T-helper 2 cell treated with Interferon-gamma antibody and Interleukin-4, amounts not matched to agents 5 μg/mL and 100 μg/mL, for 36 hours (primary cell): ENCODE data around the gene IL17RE.
"Not testable (repeated sequence)": the region's sequence is repeated elsewhere in the genome, so short reads cannot be mapped to it uniquely, and the experiment has no call there.

ENCODE experiments used
- DNase-seq: peaks from one replicate; pipeline ENCODE4 v3.0.0; 2021; ENCODE audit warnings: low spot score
- H3K27ac Mint-ChIP-seq: one replicate; pipeline ENCODE4 v1.8.0; 2021; ENCODE audit warnings: mild to moderate bottlenecking, mixed read lengths
- H3K27me3 Mint-ChIP-seq: one replicate; pipeline ENCODE4 v1.8.0; 2021; ENCODE audit warnings: low read depth, mixed read lengths
- H3K36me3 Mint-ChIP-seq: one replicate; pipeline ENCODE4 v1.8.0; 2021; ENCODE audit warnings: low read depth, mixed read lengths
- H3K4me1 Mint-ChIP-seq: one replicate; pipeline ENCODE4 v1.8.0; 2021; ENCODE audit warnings: low read depth, mixed read lengths
- H3K4me3 Mint-ChIP-seq: one replicate; pipeline ENCODE4 v1.8.0; 2022; ENCODE audit warnings: mild to moderate bottlenecking, moderate library complexity, mixed read lengths
- H3K9me3 Mint-ChIP-seq: one replicate; pipeline ENCODE4 v1.8.0; 2021; ENCODE audit warnings: mixed read lengths

IL17RE gene

GRCh38 chr3:9902372-9903237, at the start of gene IL17RE:
IL17RE (plus strand) TSS chr3:9902848; CDS start chr3:9902933, 85 bp downstream.
- Mint-ChIP-seq H3K27ac (peak within 1 kb of the TSS; percentile 26), H3K4me1 (peaks cover 26% of the 10 kb centered on the region), H3K27me3 (no peaks in the 10 kb centered on the region), H3K4me3 (peak within 1 kb of the TSS; percentile 19), H3K36me3 (no peaks in the 10 kb centered on the region), H3K9me3 (no peaks in the 10 kb centered on the region)
- no peak for DNase-seq

DNA sequence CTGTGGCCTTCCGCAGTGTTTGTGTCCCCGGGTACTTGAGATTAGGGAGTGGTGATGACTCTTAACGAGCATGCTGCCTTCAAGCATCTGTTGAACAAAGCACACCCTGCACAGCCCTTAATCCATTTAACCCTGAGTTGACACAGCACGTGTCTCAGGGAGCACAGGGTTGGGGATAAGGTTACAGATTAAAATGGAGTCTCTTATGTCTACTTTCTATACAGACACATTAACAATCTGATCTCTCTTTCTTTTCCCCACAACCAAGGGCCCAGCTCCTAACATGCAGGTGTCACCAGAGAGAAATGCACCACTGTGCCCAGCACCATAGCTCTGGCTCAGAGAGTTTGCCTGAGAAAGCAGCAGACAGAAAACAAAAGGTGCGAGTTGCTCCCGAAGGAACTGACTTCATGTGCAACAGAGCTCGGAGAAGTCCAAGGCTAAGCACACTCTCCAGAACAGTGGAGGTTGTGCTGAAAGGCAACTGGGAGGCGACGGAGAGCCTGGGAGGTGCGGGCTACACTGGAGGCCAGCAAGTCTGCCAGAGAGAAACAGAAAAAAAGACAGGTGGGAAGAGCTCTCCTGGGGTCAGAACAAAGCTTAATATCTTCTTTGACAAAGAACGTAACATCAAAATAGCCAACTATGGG, 48.2 kb upstream of the IL17RE start:
- H3K36me3 Mint-ChIP-seq, DNase-seq, H3K4me1 Mint-ChIP-seq, H3K4me3 Mint-ChIP-seq, H3K9me3 Mint-ChIP-seq, H3K27ac Mint-ChIP-seq: not testable (repeated sequence)
- peaks cover 36% of the 10 kb centered on the region for H3K27me3 Mint-ChIP-seq

DNA sequence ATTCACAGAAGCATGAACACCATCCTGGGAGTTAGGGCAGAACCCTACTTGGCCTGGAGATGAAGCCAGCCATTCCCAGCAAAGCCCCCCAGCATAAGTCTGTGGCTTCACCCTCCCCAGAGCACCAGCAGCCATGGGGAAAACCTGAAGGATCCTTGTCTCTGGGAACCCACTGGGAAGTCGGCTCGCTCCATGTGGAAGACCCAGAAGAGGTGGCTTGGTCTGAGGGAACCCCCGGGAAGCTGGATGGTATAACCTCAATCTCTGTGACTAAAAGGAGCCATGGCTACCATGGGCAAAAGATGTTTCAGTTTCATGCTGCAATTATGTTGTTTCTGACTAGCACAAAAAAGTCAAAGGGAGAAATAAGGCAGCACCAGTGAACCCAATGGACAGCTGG, 47.1 kb upstream of the IL17RE start:
- H3K4me1 Mint-ChIP-seq = peaks cover 7% of the 10 kb centered on the region
- H3K4me3 Mint-ChIP-seq = no peak overlapping the region
- H3K9me3 Mint-ChIP-seq = no peaks in the 10 kb centered on the region
- H3K36me3 Mint-ChIP-seq = no peaks in the 10 kb centered on the region
- DNase-seq = no peak
- H3K27ac Mint-ChIP-seq = no peak overlapping the region
- H3K27me3 Mint-ChIP-seq = peaks cover 35% of the 10 kb centered on the region

GRCh38 chr3:9859530-9860025, 43.1 kb upstream of the IL17RE start:
- Mint-ChIP-seq H3K36me3 (no peaks in the 10 kb centered on the region), H3K27ac (no peak overlapping the region)

GRCh38 chr3:9861201-9861600, 41.4 kb upstream of the IL17RE start:
- Mint-ChIP-seq H3K36me3 (no peaks in the 10 kb centered on the region), H3K4me1 (no peaks in the 10 kb centered on the region), H3K27me3 (peaks cover 12% of the 10 kb centered on the region), H3K4me3 (no peak overlapping the region), H3K9me3 (no peaks in the 10 kb centered on the region), H3K27ac (no peak overlapping the region)
- no peak for DNase-seq

More at GRCh38 chr3:9859530-9860025, 43.1 kb upstream of the IL17RE start:
- Mint-ChIP-seq H3K9me3 (no peaks in the 10 kb centered on the region), H3K4me1 (no peaks in the 10 kb centered on the region), H3K27me3 (peaks cover 13% of the 10 kb centered on the region), H3K4me3 (no peak overlapping the region)
- no peak for DNase-seq

GRCh38 chr3:9861626-9862130, 41.0 kb upstream of the IL17RE start:
- no peaks in the 10 kb centered on the region for H3K9me3 Mint-ChIP-seq
- H3K27ac Mint-ChIP-seq = no peak overlapping the region
- peaks cover 12% of the 10 kb centered on the region for H3K27me3 Mint-ChIP-seq
- DNase-seq = no peak
- H3K36me3 Mint-ChIP-seq = no peaks in the 10 kb centered on the region
- H3K4me1 Mint-ChIP-seq = no peaks in the 10 kb centered on the region
- H3K4me3 Mint-ChIP-seq = no peak overlapping the region

DNA sequence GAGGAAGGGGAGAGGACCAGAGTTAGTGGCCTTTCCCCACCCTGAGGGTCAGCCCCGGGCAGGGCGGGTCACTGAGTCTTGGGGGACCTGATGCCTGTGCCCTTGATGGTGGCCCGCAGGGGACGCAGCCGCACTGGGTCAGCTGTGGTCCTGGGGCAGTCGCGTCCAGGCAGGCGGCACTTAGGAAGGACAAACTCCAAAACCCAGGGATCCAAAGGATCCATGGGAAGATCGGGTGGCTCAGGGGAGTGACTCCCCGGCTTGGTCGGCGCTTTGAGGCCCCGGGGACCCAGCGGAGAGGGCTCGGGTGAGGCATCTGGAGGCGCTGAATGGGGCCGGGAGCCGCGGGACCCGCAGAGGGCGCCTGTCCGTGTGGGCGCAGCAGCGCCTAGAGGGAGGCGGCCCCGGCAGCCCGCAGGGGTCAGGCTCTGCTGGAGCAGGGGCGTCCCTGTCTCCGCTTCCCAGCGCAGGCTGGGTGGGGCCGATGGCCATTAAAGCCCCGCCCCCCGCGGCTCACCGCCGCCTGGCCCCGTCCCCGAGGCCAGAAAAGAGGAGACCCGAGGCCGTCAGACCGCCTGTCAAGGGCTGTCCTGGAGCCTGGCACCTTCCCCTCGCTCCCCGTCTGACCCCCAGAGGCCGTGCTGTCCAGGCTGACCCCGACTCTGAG, 40.1 kb upstream of the IL17RE start:
- Mint-ChIP-seq H3K4me3 (no peak overlapping the region), H3K4me1 (no peaks in the 10 kb centered on the region), H3K27me3 (peaks cover 12% of the 10 kb centered on the region), H3K9me3 (no peaks in the 10 kb centered on the region), H3K27ac (no peak overlapping the region), H3K36me3 (no peaks in the 10 kb centered on the region)
- peak; percentile 25 for DNase-seq

GRCh38 chr3:9863058-9863772, 39.4 kb upstream of the IL17RE start:
- Mint-ChIP-seq H3K4me1 (no peaks in the 10 kb centered on the region), H3K27me3 (peaks cover 12% of the 10 kb centered on the region), H3K9me3 (no peaks in the 10 kb centered on the region), H3K4me3 (no peak overlapping the region), H3K27ac (no peak overlapping the region), H3K36me3 (no peaks in the 10 kb centered on the region)
- DNase-seq = no peak

DNA sequence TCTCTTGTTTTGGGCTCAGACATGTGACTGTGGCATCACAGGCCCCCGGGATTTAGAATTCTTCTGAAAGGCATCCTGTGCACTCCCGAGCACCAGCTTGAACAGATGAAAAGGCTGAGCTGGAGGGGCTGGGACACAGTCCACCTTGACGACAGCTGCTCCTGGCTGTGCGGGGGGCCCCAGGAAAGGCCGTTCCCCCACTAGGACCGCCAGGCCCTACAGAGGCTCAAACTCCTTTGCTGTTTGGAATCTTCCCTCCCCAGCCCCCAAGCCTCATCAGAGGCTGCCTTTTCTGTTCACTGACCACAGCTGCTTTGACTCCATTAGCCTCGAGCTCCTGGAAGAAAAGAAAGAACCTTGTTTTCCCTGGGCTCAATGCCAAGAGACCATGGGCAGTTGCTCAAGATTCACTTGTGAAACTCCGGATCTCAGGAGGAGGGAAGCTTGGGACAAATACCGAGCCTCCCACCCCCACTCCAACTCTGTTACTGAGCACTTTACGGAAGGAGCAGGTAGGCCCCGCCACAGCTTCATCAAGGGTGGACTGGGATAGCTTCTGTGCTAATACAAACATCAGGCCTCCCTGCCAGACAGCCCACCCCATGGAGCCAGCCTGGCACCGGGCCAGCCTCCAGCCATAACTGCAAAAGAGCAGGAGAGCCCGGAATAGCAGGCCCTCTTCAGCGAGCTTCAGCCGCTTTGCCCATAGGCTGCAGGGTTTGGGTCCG, 38.3 kb upstream of the IL17RE start:
- no peak for DNase-seq
- Mint-ChIP-seq H3K36me3 (no peaks in the 10 kb centered on the region), H3K9me3 (no peaks in the 10 kb centered on the region), H3K4me1 (no peaks in the 10 kb centered on the region), H3K27ac (no peak overlapping the region), H3K27me3 (peaks cover 12% of the 10 kb centered on the region), H3K4me3 (no peak overlapping the region)

DNA sequence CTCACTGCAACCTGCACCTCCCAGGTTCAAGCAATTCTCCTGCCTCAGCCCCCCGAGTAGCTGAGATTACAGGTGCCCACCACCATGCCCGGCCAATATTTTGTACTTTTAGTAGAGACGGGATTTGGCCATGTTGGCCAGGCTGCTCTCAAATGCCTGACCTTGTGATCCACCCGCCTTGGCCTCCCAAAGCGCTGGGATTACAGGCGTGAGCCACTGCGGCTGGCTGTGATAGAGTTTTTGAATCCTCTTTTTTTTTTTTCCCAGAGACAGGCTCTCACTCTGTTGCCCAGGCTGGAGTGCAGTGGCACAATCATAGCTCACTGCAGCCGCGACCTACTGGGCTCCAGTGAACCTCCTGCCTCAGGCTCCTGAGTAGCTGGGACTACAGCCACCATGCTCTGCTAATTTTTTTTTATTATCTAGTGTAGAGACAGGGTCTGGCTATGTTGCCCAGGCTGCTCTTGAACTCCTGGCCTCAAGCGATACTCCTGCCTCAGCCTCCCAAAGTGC, 37.5 kb upstream of the IL17RE start:
- peaks cover 15% of the 10 kb centered on the region for H3K27me3 Mint-ChIP-seq
- not testable (repeated sequence) for DNase-seq, H3K9me3 Mint-ChIP-seq, H3K27ac Mint-ChIP-seq, H3K36me3 Mint-ChIP-seq, H3K4me3 Mint-ChIP-seq, H3K4me1 Mint-ChIP-seq

DNA sequence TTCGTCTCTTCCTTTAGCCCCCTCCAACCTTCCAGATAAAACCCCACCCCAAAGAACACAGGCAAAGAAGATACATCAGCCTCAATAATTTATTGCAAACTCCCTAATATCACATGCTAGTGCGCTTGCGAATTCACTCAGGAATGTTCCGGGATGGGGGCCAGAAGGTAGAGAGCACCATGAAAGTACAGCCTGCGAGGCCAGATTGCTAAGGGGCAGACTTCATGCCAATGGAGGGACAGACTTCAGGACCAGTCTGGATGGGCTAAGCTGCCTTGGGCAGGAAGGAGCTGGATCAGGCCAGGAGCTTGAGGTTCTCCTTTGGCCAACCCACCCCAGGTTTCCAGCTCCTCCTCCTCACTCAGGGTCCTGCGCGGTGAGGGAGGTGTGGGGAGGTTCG, 36.0 kb upstream of the IL17RE start:
- no peak overlapping the region for H3K4me3 Mint-ChIP-seq
- H3K36me3 Mint-ChIP-seq = no peaks in the 10 kb centered on the region
- no peaks in the 10 kb centered on the region for H3K4me1 Mint-ChIP-seq
- no peak for DNase-seq
- peaks cover 13% of the 10 kb centered on the region for H3K27me3 Mint-ChIP-seq
- no peaks in the 10 kb centered on the region for H3K9me3 Mint-ChIP-seq
- no peak overlapping the region for H3K27ac Mint-ChIP-seq

- DNase-seq = no peak
- Mint-ChIP-seq H3K27ac (no peak overlapping the region), H3K27me3 (peaks cover 8% of the 10 kb centered on the region), H3K4me3 (no peak overlapping the region), H3K4me1 (no peaks in the 10 kb centered on the region), H3K36me3 (no peaks in the 10 kb centered on the region), H3K9me3 (no peaks in the 10 kb centered on the region)
These were observed 35.5 kb upstream of the IL17RE start for GRCh38 chr3:9867106-9867505.

DNA sequence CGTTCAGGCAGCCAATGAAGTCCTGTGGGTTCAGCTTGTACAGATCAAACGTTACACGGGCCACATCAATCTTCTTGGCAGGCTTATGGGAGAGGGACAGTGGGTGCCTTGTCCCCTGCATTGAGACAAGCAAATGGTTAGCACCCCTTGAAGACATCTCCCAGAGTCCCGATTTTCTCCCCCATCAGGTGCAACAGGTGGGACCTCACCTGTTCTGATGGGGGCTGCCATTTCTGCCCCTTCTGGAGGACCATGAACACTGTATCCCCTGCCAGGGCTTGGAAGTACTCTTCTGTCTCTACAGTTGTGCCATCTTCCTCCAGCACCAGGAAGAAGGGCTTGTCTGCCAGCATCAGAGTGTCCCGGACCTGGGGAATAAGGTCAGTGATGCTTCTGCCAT, 32.7 kb upstream of the IL17RE start:
- no peak overlapping the region for H3K4me3 Mint-ChIP-seq
- DNase-seq = no peak
- H3K4me1 Mint-ChIP-seq = no peaks in the 10 kb centered on the region
- H3K27ac Mint-ChIP-seq = no peak overlapping the region
- H3K9me3 Mint-ChIP-seq = no peaks in the 10 kb centered on the region
- H3K36me3 Mint-ChIP-seq = no peaks in the 10 kb centered on the region
- H3K27me3 Mint-ChIP-seq = peaks cover 2% of the 10 kb centered on the region
